Panc1 (cell line): Measurements from ENCODE around the gene DDX10. TPM values are rescaled to one million over a fixed set of nuclear protein-coding genes. Genes with fewer than 3 reads are reported as not detected.
"Not testable (repeated sequence)": the region's sequence is repeated elsewhere in the genome, so short reads cannot be mapped to it uniquely, and the experiment has no call there.

ENCODE experiments used
- ATAC-seq: fragments of 200-7000 bp; cut with Tn5 transposase; 2 replicates; pipeline ENCODE4 v1.9.1; 2020; ENCODE audit warnings: mild to moderate bottlenecking, moderate library complexity
- BruUV-seq: library from RNA; stranded (reverse); fragments of 400-500 nt; replicated peaks from 2 replicates; lab custom pipeline; 2021; lab: Mats Ljungman, UMichigan
- CTCF ChIA-PET: fragments of 300-600 bp; sonication (Branson Sonifier 250); formaldehyde crosslinking; loops from one replicate; lab custom pipeline; 2022; ENCODE audit warnings: antibody characterized with exemption; lab: Charles Lee
- POLR2A ChIA-PET: fragments of 300-600 bp; sonication (Branson Sonifier 250); formaldehyde crosslinking; loops from one replicate; lab custom pipeline; 2022; ENCODE audit warnings: antibody characterized with exemption; lab: Charles Lee
- DNase-seq: peaks from one replicate; pipeline ENCODE4 v3.0.0-alpha.2; 2010; ENCODE audit warnings: low read depth, low spot score
- H3K27ac ChIP-seq: 2 replicates; pipeline ENCODE4 v1.5.1; 2011; ENCODE audit warnings: mild to moderate bottlenecking, low read length, inconsistent platforms
- H3K27me3 ChIP-seq: fragments of 200-500 bp; sonication (Bioruptor generic); 2 replicates; pipeline ENCODE4 v1.6.0; 2014; ENCODE audit warnings: low read length, inconsistent platforms; ENCODE audit not compliant: control insufficient read depth, insufficient read depth
- H3K36me3 ChIP-seq: fragments of 200-500 bp; sonication (Bioruptor generic); 2 replicates; pipeline ENCODE4 v1.5.1; 2014; ENCODE audit warnings: inconsistent platforms, mild to moderate bottlenecking, low read length, moderate library complexity; ENCODE audit not compliant: control insufficient read depth, insufficient read depth
- H3K4me1 ChIP-seq: 2 replicates; pipeline ENCODE4 v1.5.1; 2011; ENCODE audit warnings: inconsistent platforms, mild to moderate bottlenecking, low read length, moderate library complexity; ENCODE audit not compliant: control insufficient read depth, insufficient read depth
- H3K4me3 ChIP-seq, 2 experiments: 2 replicates each; pipeline ENCODE4 v1.5.1; 2011 to 2012; ENCODE audit warnings: low read depth in 2 of 2, low read length in 2 of 2, mild to moderate bottlenecking in 2 of 2, inconsistent platforms in 1 of 2, moderate library complexity in 1 of 2
- H3K9me3 ChIP-seq: fragments of 200-500 bp; sonication (Bioruptor generic); 2 replicates; pipeline ENCODE4 v1.5.1; 2014; ENCODE audit warnings: low read depth, mild to moderate bottlenecking, inconsistent platforms, low read length, moderate library complexity; ENCODE audit not compliant: control insufficient read depth, insufficient read depth
- CTCF ChIP-seq: fragments of 450-650 bp; IDR thresholded peaks from 2 replicates; pipeline ENCODE4 v1.5.1; 2017; ENCODE audit warnings: mild to moderate bottlenecking
- POLR2AphosphoS5 ChIP-seq: IDR thresholded peaks from 2 replicates; pipeline ENCODE4 v1.6.1; 2012; ENCODE audit warnings: mild to moderate bottlenecking, low read depth, low read length, moderate library complexity
- REST ChIP-seq, 2 experiments: IDR thresholded peaks; 2 replicates each; pipeline ENCODE4 v1.6.1; 2011 to 2012; ENCODE audit warnings: low read depth in 2 of 2, control low read depth in 1 of 2, low read length in 1 of 2, mild to moderate bottlenecking in 1 of 2, moderate library complexity in 1 of 2; ENCODE audit not compliant: insufficient read depth in 1 of 2
- SIN3A ChIP-seq: IDR thresholded peaks from 2 replicates; pipeline ENCODE4 v1.6.1; 2012; ENCODE audit warnings: low read depth, mild to moderate bottlenecking, low read length, moderate library complexity, borderline replicate concordance; ENCODE audit not compliant: insufficient read depth
- TCF7L2 ChIP-seq: IDR thresholded peaks from 2 replicates; pipeline ENCODE4 v1.6.1; 2011; ENCODE audit warnings: mild to moderate bottlenecking, low read depth, low read length, inconsistent platforms
- in situ Hi-C: cut with HindIII; loops from 2 replicates; pipeline ENCODE4 v1.10.0; 2016; ENCODE audit warnings: low sequenced_read_pairs, low pct_unique_long_range_greater_than_20kb
- intact Hi-C: fragments of 100-400 bp; cut with micrococcal nuclease; formaldehyde crosslinking; loops from one replicate; pipeline ENCODE4 v1.10.0; 2022; ENCODE audit not compliant: unreplicated experiment
- total RNA-seq: library from RNA; stranded (reverse); gene quantifications from one replicate; pipeline ENCODE4 v1.2.1, GENCODE V29; 2021; ENCODE audit not compliant: unreplicated experiment

DDX10 gene
- total RNA-seq, 1 experiment from 2014 or later = 48.8 TPM

GRCh38 chr11:108734956-108735559, 70.2 kb downstream of the DDX10 start:
- no peaks in the 10 kb centered on the region for H3K27me3 ChIP-seq
- BruUV-seq = no TSS peak
- H3K36me3 ChIP-seq = no peaks in the 10 kb centered on the region
- POLR2A ChIA-PET = no interaction called here
- in situ Hi-C loops = no loop called here
- CTCF ChIA-PET = interaction anchor here (0.8 kb wide), 1 partner anchor 19 kb away, joined by 5 read pairs; no protein-coding TSS in a partner anchor
- intact Hi-C loops = no loop called here
- DNase-seq (peak; percentile 13), ATAC-seq (no peak)
- H3K4me3 ChIP-seq = no peak overlapping the region
- no peak overlapping the region for H3K27ac ChIP-seq
- no peaks in the 10 kb centered on the region; the same call in 1 of the 2 replicates for H3K9me3 ChIP-seq
- no peaks in the 10 kb centered on the region; the same call in 1 of the 2 replicates for H3K4me1 ChIP-seq
- TF ChIP-seq CTCF (peak; percentile 75), POLR2AphosphoS5 (no peak), SIN3A (no peak), TCF7L2 (no peak)

GRCh38 chr11:108740132-108740531, 75.3 kb downstream of the DDX10 start:
- not testable (repeated sequence) for H3K9me3 ChIP-seq

GRCh38 chr11:108743851-108744250, 79.0 kb downstream of the DDX10 start:
- BruUV-seq = no TSS peak
- no peak overlapping the region for H3K27ac ChIP-seq
- H3K36me3 ChIP-seq = no peaks in the 10 kb centered on the region
- ATAC-seq = no peak
- POLR2A ChIA-PET = no interaction called here
- H3K4me1 ChIP-seq = no peaks in the 10 kb centered on the region
- no peak overlapping the region for H3K4me3 ChIP-seq
- no peaks in the 10 kb centered on the region; the same call in 1 of the 2 replicates for H3K9me3 ChIP-seq
- in situ Hi-C loops (no loop called here), intact Hi-C loops (no loop called here)
- no peak for DNase-seq
- CTCF ChIA-PET = no interaction called here
- no peaks in the 10 kb centered on the region for H3K27me3 ChIP-seq
- TF ChIP-seq CTCF = no peak
- no peak for TF ChIP-seq REST (IDR thresholded peaks at IDR 0.05; ENCODE audit: insufficient read depth in 1 of 2, low read depth in 2 of 2, low read length in 1 of 2)
- TF ChIP-seq SIN3A = no peak
- no peak for TF ChIP-seq POLR2AphosphoS5
- no peak for TF ChIP-seq TCF7L2

More at GRCh38 chr11:108740132-108740531, 75.3 kb downstream of the DDX10 start:
- H3K4me3 ChIP-seq, BruUV-seq, H3K4me1 ChIP-seq, H3K36me3 ChIP-seq, intact Hi-C loops, in situ Hi-C loops, H3K27ac ChIP-seq, H3K27me3 ChIP-seq, ATAC-seq, DNase-seq, POLR2A ChIA-PET, CTCF ChIA-PET: not testable (repeated sequence)
